ENCODE data around the gene TTC13.
"Not testable (repeated sequence)": the region's sequence is repeated elsewhere in the genome, so short reads cannot be mapped to it uniquely, and the experiment has no call there.

The TTC13 gene

GRCh38 chr1:230978491-230979388, at the start of gene TTC13, which contains the start of gene ARV1:
Gene TTC13 (minus strand): TSS chr1:230978861. CDS start chr1:230978830, 31 bp downstream.
Gene ARV1 (plus strand): TSS chr1:230979094. CDS start chr1:230979106, 12 bp downstream.
- TF ChIP-seq CTCF (IDR thresholded peaks at IDR 0.05; ENCODE audit: low read depth, low read length), result no peak
- peak within 1 kb of the TSS; percentile 70 to 74 for H3K4me3 ChIP-seq (replicated peaks in 1 of 2; ENCODE audit: low read depth in 2 of 2, low read length in 2 of 2)
- peak; percentile 98 to 99 for DNase-seq (ENCODE audit: low read depth in 2 of 2)

- no peak for DNase-seq (ENCODE audit: low read depth in 2 of 2)
- H3K4me3 ChIP-seq (replicated peaks in 1 of 2; ENCODE audit: low read depth in 2 of 2, low read length in 2 of 2), result no peak overlapping the region
- no peak for TF ChIP-seq CTCF (IDR thresholded peaks at IDR 0.05; ENCODE audit: low read depth, low read length)
These were observed 49.3 kb upstream of the TTC13 start for GRCh38 chr1:231027971-231028370.

GRCh38 chr1:231027136-231027925, 48.7 kb upstream of the TTC13 start:
- DNase-seq (ENCODE audit: low read depth in 2 of 2), result no peak
- TF ChIP-seq CTCF (IDR thresholded peaks at IDR 0.05; ENCODE audit: low read depth, low read length), result no peak
- H3K4me3 ChIP-seq (replicated peaks in 1 of 2; ENCODE audit: low read depth in 2 of 2, low read length in 2 of 2), result no peak overlapping the region

GRCh38 chr1:231026576-231026975, 47.9 kb upstream of the TTC13 start:
- no peak for TF ChIP-seq CTCF (IDR thresholded peaks at IDR 0.05; ENCODE audit: low read depth, low read length)
- DNase-seq (ENCODE audit: low read depth in 2 of 2), result no peak
- no peak overlapping the region for H3K4me3 ChIP-seq (replicated peaks in 1 of 2; ENCODE audit: low read depth in 2 of 2, low read length in 2 of 2)

- no peak for DNase-seq (ENCODE audit: low read depth in 2 of 2)
- no peak for TF ChIP-seq CTCF (IDR thresholded peaks at IDR 0.05; ENCODE audit: low read depth, low read length)
- H3K4me3 ChIP-seq (replicated peaks in 1 of 2; ENCODE audit: low read depth in 2 of 2, low read length in 2 of 2), result no peak overlapping the region
These were observed 44.5 kb upstream of the TTC13 start for GRCh38 chr1:231023150-231023549.

- H3K4me3 ChIP-seq (replicated peaks in 1 of 2; ENCODE audit: low read depth in 2 of 2, low read length in 2 of 2); DNase-seq (ENCODE audit: low read depth in 2 of 2): not testable (repeated sequence)
These were observed 43.9 kb upstream of the TTC13 start for GRCh38 chr1:231022543-231022942.

- DNase-seq (ENCODE audit: low read depth in 2 of 2), result no peak
- TF ChIP-seq CTCF (IDR thresholded peaks at IDR 0.05; ENCODE audit: low read depth, low read length), result no peak
- H3K4me3 ChIP-seq (replicated peaks in 1 of 2; ENCODE audit: low read depth in 2 of 2, low read length in 2 of 2), result no peak overlapping the region
These were observed 42.9 kb upstream of the TTC13 start for GRCh38 chr1:231021540-231022031.

All from cardiac fibroblast (primary cell).